CD4-positive, alpha-beta T cell treated with Interferon gamma for 1 hour (primary cell): ENCODE data around the gene TP53BP2.
"Not testable (repeated sequence)": the region's sequence is repeated elsewhere in the genome, so short reads cannot be mapped to it uniquely, and the experiment has no call there.

ENCODE experiments used
- DNase-seq: peaks from one replicate; pipeline ENCODE4 v3.0.0-alpha.2; 2020

The TP53BP2 gene

GRCh38 chr1:223853748-223854147, 8.0 kb upstream of the TP53BP2 start:
- no peak for DNase-seq

- DNase-seq: no peak
Observed at GRCh38 chr1:223853275-223853674, 7.5 kb upstream of the TP53BP2 start.

- DNase-seq: no peak
Observed at GRCh38 chr1:223852337-223852736, 6.6 kb upstream of the TP53BP2 start.

DNA sequence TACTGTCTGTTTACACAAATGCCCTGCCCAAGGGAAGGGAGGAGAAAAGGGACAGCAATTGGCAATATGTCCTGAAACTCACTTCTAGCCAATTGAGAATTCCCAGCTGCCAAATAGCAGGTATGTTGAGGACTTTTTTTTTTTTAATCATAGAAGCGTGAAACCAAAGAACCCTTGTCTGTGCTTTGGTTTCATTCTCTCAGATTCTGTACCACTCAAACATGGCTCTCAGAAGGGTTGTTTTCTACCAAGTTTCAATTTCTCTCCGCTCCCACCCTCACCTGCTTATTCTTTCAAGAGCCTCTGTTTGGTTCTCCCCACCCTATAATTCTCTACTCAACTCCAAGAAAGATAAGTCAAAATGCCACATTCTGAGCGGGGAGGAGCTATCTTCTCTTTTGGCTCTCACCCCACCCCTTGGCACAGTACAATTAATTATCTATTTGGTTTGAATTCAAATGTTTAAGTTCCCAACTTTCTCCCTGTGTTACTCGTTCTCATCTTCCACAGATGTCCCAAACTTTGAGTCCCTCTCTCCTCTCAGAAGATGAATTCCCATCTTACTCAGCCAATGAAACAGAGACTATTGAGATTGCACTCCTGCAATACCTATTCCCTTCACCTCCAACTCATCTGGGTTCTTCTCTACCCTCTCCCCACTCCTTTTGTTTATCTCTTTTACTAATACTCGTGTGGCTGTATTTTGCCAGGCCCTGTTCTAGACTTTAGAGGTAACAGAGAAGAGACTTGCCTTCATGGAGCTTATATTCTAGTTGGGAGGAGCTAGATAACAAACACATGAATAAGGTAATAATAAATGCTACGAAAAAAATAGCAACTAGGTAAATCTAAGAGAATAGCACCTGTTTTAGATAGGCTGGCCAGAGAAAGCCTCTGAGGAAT, 3.9 kb upstream of the TP53BP2 start:
- no peak for DNase-seq

DNA sequence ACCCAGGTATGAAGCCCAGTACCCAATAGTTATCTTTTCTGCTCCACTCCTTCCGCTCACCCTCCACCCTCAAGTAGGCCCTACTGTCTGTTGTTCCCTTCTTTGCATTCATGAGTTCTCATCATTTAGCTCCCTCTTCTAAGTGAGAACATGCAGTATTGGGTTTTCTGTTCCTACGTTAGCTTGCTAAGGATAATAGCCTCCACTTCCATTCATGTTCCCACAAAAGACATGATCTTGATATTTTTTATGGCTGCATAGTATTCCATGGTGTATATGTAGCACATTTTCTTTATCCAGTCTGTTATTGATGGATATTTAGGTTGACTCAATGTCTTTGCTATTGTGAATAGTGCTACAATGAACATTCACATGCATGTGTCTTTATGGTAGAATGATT, 2.8 kb upstream of the TP53BP2 start:
- DNase-seq: no peak

- DNase-seq: no peak
Observed at GRCh38 chr1:223847781-223848345, 2.1 kb upstream of the TP53BP2 start.

DNA sequence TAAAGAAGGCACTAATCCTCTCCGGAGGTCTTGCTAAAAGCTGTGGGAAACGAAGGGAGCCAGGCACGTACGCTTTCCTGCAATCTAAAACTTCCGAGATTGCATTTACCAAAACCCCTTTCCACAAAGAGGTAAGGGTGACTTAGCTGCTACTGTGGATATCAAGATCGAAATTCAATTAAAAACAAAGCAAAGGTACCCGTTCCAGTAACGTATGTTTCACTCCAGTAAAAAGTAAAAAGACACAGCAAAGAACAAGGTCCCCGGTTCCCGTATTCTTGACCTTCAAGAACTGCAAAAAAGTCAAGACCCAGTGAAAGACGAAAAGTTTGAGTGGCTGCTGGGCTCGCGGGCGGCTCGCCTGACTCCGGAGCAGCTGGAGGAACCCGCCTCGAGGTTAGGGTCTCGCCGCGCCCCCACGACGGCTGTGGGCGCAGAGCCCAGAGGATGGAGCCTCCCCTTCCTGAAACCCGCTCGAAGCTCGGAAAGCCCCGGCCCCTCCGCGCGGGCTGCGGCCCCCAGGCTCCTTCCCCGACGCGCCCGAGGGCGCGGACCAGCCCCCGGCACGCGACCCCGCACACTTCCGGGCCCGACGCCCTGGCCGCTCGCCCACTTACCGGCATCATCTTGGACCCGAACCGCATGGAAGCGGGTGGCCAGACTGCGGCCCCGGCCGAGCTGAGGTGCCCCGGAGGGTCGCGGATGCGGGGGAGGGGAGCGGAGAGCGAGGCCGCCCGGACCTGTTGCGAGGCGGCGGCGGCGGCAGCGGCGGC, 524 bp downstream of the TP53BP2 start:
- DNase-seq: peak; percentile 66

DNA sequence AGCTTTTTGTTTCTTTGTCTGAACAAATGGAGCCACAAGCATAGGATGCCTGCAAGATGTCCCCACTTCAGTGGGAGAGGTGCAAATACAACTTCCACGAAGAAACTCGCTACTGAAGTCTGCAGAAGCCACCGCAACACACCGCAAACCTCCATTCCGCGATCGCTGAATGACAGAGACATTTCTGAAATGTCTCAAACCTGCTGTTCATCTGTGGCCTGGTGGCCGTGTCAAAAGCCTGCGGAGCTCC, 1.0 kb downstream of the TP53BP2 start:
- DNase-seq: peak; percentile 6

GRCh38 chr1:223843934-223844786, 1.6 kb downstream of the TP53BP2 start:
- no peak for DNase-seq

- DNase-seq: no peak
Observed at GRCh38 chr1:223842784-223843183, 3.0 kb downstream of the TP53BP2 start.

DNA sequence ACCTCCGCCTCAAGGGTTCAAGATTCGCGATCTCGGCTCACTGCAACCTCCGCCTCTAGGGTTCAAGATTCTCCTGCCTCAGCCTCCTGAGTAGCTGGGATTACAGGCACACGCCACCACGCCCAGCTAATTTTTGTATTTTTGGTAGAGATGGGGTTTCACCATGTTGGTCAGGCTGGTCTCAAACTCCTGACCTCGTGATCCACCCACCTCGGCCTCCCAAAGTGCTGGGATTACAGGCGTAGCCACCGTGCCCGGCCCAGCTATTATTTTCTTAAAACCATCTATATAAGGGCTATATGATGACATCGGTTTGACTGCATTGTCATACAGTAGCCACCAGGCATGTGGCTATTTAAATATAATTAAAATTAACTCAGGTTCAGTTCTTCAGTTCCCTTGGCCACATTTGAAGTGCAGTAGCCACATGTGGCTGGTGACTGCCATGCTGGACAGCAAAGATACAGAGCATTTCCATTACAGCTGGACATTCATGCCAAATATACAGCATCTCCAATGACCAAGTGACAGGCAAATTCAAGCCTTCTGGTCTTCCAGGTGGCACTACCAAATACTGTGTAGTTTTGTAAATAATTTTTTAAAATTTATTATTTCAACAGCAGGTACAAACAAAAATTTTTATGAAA, 3.6 kb downstream of the TP53BP2 start:
- DNase-seq: not testable (repeated sequence)

- DNase-seq: no peak
Observed at GRCh38 chr1:223840254-223840653, 5.5 kb downstream of the TP53BP2 start.

GRCh38 chr1:223838125-223838854, 7.5 kb downstream of the TP53BP2 start:
- DNase-seq: no peak

- DNase-seq: no peak
Observed at GRCh38 chr1:223837687-223838086, 8.1 kb downstream of the TP53BP2 start.

- DNase-seq: no peak
Observed at GRCh38 chr1:223837206-223837605, 8.5 kb downstream of the TP53BP2 start.

GRCh38 chr1:223836586-223836985, 9.2 kb downstream of the TP53BP2 start:
- no peak for DNase-seq

DNA sequence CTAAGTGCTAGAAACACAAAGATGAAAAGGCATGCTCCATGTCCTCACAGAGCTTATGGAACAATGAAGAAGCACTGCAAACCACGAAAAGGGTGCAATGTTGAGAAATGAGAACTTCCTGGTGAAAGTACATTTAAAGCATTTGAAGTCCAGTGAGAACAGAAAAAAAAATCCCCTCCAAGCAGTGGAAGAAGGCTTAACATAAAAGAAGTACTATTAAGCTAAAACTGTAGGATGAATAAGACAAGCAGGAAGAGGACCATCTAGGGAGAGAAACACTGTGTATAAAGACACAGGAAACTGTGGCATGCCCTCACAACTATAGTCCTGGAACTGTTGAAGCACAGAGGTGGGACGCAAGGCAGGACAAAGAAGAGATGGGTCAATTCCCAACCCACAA, 10.0 kb downstream of the TP53BP2 start:
- DNase-seq: no peak

GRCh38 chr1:223834660-223835263, 11.0 kb downstream of the TP53BP2 start:
- no peak for DNase-seq

DNA sequence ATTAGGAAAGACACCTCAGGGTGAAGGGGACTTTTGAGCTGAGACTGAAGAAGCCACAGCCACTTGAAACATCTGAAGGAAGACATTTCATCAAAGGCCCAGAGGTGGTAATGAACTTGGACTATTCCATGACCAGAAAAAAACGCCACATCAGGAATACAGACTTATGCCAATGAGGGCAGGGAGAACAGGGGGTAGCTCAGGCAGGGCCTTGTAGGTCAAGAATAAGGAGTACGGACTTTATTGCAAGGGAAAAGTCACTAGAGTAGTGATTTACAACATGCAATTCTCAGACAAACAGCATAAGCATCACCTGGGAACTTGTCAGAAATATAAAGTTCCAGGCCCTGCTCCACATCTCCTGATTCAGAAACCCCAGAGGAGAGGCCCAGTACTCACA, 11.8 kb downstream of the TP53BP2 start:
- no peak for DNase-seq

- no peak for DNase-seq
Observed at GRCh38 chr1:223832637-223832943, 13.2 kb downstream of the TP53BP2 start.
